OCI-M2 (cell line): Measurements from ENCODE around the gene FGF16.
"Not testable (repeated sequence)": the region's sequence is repeated elsewhere in the genome, so short reads cannot be mapped to it uniquely, and the experiment has no call there.

Experiments used
- DNase-seq: peaks from one replicate; lab custom pipeline; 2025; ENCODE audit not compliant: unreplicated experiment; lab: John Stamatoyannopoulos, UW

The FGF16 gene

DNA sequence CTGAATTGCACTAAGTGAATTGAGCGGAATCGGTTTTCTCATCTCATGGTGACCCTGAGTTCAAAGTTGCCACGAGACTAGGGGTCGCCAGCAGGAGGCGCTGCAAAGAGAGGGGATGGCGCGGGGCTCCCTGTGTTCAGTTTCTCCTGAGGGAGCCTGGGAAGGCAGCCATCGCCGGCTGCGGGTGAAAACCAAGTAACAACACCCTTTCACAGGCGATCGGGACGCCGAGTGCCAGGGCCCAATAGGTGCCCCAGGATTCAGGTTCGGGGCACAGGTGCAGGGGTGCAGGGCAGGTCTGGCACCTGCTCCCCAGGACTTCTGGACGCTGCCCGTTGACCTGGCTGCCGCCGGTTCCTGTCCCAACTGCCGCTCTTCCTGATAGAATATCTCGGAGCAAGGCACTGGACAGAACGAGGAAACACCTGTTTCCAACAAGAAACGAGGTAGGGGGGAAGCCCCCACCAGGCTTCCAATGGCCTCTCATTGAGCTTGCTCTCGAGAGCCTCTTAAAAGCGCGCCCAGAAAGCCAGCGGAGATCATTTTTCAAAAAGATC, 1.1 kb upstream of the FGF16 start:
- no peak for DNase-seq

GRCh38 chrX:77447653-77448569, 722 bp downstream of the FGF16 start:
- no peak for DNase-seq

DNA sequence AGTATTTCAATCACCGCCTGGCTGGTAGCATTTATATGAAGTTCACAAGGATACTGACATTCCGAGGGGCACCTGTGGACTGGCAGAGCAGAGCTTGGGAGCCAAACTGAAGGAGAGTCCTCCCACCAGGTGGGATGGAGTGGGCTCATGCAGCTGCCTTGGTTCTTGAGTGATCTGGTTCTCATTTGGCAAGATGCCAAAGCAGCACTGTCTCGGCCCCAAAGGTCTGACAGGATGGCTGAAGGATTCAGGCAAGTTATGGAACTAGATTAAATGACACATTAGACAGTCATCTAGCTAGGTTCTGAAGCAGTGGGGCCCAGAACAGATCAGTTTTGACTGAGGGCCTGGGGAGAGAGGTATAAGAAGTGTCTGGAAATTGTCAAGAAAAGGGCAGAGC, 3.2 kb downstream of the FGF16 start:
- no peak for DNase-seq

- no peak for DNase-seq
These were observed 3.8 kb downstream of the FGF16 start for GRCh38 chrX:77450996-77451395.

- no peak for DNase-seq
These were observed 6.0 kb downstream of the FGF16 start for GRCh38 chrX:77453190-77453589.

DNA sequence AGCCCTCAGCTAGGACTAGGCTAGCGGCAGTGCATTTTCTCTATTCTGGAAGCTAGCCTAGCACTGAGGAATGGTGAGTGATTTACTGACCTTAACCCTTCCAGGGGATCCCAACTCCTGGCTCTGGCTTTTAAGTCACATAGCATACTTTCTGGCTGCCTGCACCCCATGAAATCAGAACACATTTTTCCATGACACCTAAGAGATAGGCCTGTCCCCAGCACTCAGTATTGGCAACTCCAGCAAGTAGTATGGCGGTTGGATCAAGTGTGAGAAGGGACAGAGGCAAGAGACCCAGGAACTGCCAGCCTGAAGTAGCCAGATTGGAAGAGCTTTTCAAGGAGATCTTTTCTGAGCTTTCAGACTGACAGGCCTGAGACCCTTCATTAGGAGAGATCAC, 8.2 kb downstream of the FGF16 start:
- no peak for DNase-seq

GRCh38 chrX:77484045-77484444, 36.9 kb downstream of the FGF16 start:
- no peak for DNase-seq

- DNase-seq: no peak
These were observed 46.7 kb downstream of the FGF16 start for GRCh38 chrX:77493677-77494553.

DNA sequence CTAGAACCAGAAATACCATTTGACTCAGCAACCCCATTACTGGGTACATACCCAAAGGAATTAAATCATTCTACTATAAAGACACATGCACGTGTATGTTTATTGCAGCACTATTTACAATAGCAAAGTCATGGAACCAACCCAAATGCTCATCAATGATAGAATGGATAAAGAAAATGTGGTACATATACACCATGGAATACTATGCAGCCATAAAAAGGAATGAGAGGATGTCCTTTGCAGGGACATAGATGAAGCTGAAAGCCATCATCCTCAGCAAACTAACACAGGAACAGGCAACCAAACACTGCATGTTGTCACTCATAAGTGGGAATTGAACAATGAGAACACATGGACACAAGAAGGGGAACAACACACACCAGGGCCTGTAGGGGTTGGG, 53.0 kb downstream of the FGF16 start:
- DNase-seq: not testable (repeated sequence)

GRCh38 chrX:77502951-77503525, 55.8 kb downstream of the FGF16 start:
- DNase-seq: no peak

DNA sequence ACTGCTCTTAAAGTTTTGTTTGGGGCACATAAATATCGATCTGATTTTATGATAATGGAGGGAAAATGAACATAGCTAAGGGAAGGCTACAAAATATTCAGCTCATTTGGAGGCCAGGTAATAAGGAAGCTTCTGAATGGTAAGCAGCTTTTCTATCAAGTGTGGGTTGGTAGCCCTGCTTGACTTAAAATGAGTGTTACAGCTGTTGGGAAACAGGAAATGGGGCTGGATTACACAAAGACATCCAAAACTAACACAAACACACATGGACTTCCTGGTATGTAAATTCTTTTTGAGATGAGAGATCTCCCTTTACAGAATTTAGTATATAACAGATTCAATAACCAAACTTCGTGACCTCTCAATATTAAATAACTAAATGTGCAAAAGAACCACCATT, 58.0 kb downstream of the FGF16 start:
- DNase-seq: no peak
